GM23248 (cell line): ENCODE results near the gene CYCS. TPM values are rescaled to one million over a fixed set of nuclear protein-coding genes. Genes with fewer than 3 reads are reported as not detected.

Source experiments
- DNase-seq: peaks from one replicate; pipeline ENCODE4 v3.0.0-alpha.2; 2015
- H2AFZ ChIP-seq: fragments of 200-600 bp; sonication (generic); 2 replicates; pipeline ENCODE4 v1.6.1; 2016; ENCODE audit warnings: antibody characterized with exemption
- H3F3A ChIP-seq: fragments of 200-600 bp; sonication (generic); 2 replicates; pipeline ENCODE4 v1.6.1; 2016; ENCODE audit warnings: mild to moderate bottlenecking, antibody characterized with exemption, mixed run types; ENCODE audit not compliant: insufficient read depth
- H3K27ac ChIP-seq: fragments of 200-600 bp; sonication (generic); 2 replicates; pipeline ENCODE4 v1.5.1; 2016; ENCODE audit warnings: mild to moderate bottlenecking
- H3K27me3 ChIP-seq: fragments of 200-600 bp; sonication (generic); replicated peaks from 2 replicates; pipeline ENCODE4 v1.6.1; 2016; ENCODE audit warnings: mild to moderate bottlenecking; ENCODE audit not compliant: insufficient read depth
- H3K36me3 ChIP-seq: fragments of 200-600 bp; sonication (generic); 2 replicates; pipeline ENCODE4 v1.6.1; 2016; ENCODE audit warnings: low read depth, mild to moderate bottlenecking
- H3K4me1 ChIP-seq: fragments of 200-600 bp; sonication (generic); 2 replicates; pipeline ENCODE4 v1.6.1; 2016; ENCODE audit warnings: mild to moderate bottlenecking; ENCODE audit not compliant: insufficient read depth
- H3K4me2 ChIP-seq: fragments of 200-600 bp; sonication (generic); one replicate; pipeline ENCODE4 v1.6.1; 2016; ENCODE audit warnings: mild to moderate bottlenecking; ENCODE audit not compliant: unreplicated experiment
- H3K4me3 ChIP-seq: fragments of 200-600 bp; sonication (generic); 2 replicates; pipeline ENCODE4 v1.5.1; 2016; ENCODE audit warnings: mild to moderate bottlenecking
- H3K79me2 ChIP-seq: fragments of 200-600 bp; sonication (generic); 2 replicates; pipeline ENCODE4 v1.6.1; 2016; ENCODE audit warnings: mild to moderate bottlenecking; ENCODE audit not compliant: insufficient read depth
- H3K9ac ChIP-seq: fragments of 200-600 bp; sonication (generic); 2 replicates; pipeline ENCODE4 v1.6.1; 2016; ENCODE audit warnings: mild to moderate bottlenecking
- H3K9me2 ChIP-seq: fragments of 200-600 bp; sonication (generic); 2 replicates; pipeline ENCODE4 v1.6.1; 2016; ENCODE audit warnings: mixed run types, mild to moderate bottlenecking, moderate library complexity; ENCODE audit not compliant: insufficient read depth
- H3K9me3 ChIP-seq: fragments of 200-600 bp; sonication (generic); one replicate; pipeline ENCODE4 v1.6.1; 2017; ENCODE audit warnings: low read depth
- H4K20me1 ChIP-seq: fragments of 200-600 bp; sonication (generic); 2 replicates; pipeline ENCODE4 v1.6.0; 2016; ENCODE audit not compliant: insufficient read depth
- EZH2 ChIP-seq: fragments of 200-600 bp; sonication (generic); IDR thresholded peaks from 2 replicates; pipeline ENCODE4 v1.6.1; 2018; ENCODE audit warnings: antibody characterized with exemption, mild to moderate bottlenecking; ENCODE audit not compliant: insufficient read depth, poor library complexity, severe bottlenecking
- EZH2phosphoT487 ChIP-seq: fragments of 200-600 bp; sonication (generic); IDR thresholded peaks from 2 replicates; pipeline ENCODE4 v1.6.1; 2018; ENCODE audit warnings: antibody characterized with exemption, moderate library complexity, mild to moderate bottlenecking, low read depth; ENCODE audit not compliant: insufficient read depth
- WGBS, 2 experiments: methylation state at CpG; one replicate each; pipeline ENCODE4 v1.1.6; 2015 to 2017; ENCODE audit warnings: low lambda C conversion rate in 2 of 2, low coverage in 1 of 2; ENCODE audit errors: missing lambda C conversion rate in 2 of 2; 5-methylcytosine and 5-hydroxymethylcytosine counted together
- in situ Hi-C: fragments of 300-500 bp; cut with MboI; formaldehyde crosslinking; loops from 2 replicates; pipeline ENCODE4 v1.15.0; 2020
- polyA plus RNA-seq: library from polyadenylated mRNA; unstranded; fragments of >200 nt; fragmentation: Nextera tagmentation; extraction: Ambion mirVana; gene quantifications from 2 replicates; pipeline ENCODE4 v1.2.1, GENCODE V29; 2016
- total RNA-seq: library from RNA; depleted of rRNA; stranded (reverse); fragments of >200 nt; shearing (Covaris generic); gene quantifications from 2 replicates; pipeline ENCODE4 v1.2.3, GENCODE V29; 2014

Gene CYCS
- total and polyA plus RNA-seq, 2 experiments from 2014 or later = 51.6 to 156 TPM

DNA sequence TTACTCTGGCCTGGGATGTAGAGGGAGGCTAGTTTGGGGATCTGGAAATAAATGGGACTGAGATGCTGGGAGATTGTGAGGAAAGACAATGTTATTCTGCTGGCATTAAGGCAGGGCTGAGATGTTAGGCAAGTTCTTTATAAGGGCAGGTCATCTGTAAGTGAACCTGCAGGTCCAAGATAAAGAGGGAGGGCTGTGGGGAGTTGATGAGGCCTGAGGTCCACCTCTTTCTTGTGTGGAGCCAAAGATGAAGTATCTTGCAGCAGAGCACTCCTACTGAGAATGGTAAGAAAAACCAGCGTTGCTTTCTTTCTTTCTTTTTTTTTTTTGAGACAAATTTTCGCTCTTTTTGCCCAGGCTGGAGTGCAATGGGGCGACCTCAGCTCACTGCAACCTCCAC lies 19.1 kb downstream of the CYCS start:
- DNase-seq = no peak
- Histone ChIP-seq H3K9me3 (no peaks in the 10 kb centered on the region), H3K27ac (no peak overlapping the region), H3K4me3 (no peak overlapping the region), H3K27me3 (no peaks in the 10 kb centered on the region), H2AFZ (no peak overlapping the region), H3F3A (no peaks in the 10 kb centered on the region), H3K36me3 (no peaks in the 10 kb centered on the region), H3K9ac (no peak overlapping the region), H3K9me2 (no peaks in the 10 kb centered on the region), H3K79me2 (no peaks in the 10 kb centered on the region), H4K20me1 (no peaks in the 10 kb centered on the region), H3K4me2 (no peak overlapping the region), H3K4me1 (no peaks in the 10 kb centered on the region)
- whole genome bisulfite sequencing, 2 experiments = 49 to 90% methylated on average over 2 to 3 of the region's 3 CpGs
- in situ Hi-C loops = loop anchor here (25.0 kb wide), 1 partner anchor 519 kb away; no protein-coding TSS in a partner anchor
- TF ChIP-seq EZH2 (no peak), EZH2phosphoT487 (no peak)

DNA sequence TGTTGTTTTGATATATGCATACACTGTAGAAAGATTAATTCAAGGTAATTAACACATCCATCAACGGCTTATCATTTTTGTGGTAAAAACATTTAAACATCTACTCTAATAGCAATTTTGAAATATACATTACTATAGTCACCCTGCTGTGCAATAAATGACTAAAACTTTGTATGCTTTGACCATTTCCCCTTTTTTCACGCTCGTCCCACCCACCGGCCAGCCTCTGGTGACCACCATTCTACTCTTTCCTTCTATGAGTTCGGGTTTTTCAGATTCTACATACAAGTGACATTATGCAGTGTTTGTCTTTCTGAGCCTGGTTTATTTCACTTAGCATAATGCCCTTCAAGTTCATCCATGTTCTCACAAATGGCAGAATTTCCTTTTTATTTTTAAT lies 21.3 kb downstream of the CYCS start:
- Histone ChIP-seq H3K27ac (no peak overlapping the region), H3K4me1 (no peaks in the 10 kb centered on the region), H3F3A (no peaks in the 10 kb centered on the region), H3K27me3 (no peaks in the 10 kb centered on the region), H3K79me2 (no peaks in the 10 kb centered on the region), H3K9me3 (no peaks in the 10 kb centered on the region), H3K9me2 (no peaks in the 10 kb centered on the region), H4K20me1 (no peaks in the 10 kb centered on the region), H3K4me2 (no peak overlapping the region), H3K36me3 (no peaks in the 10 kb centered on the region), H3K9ac (no peak overlapping the region), H3K4me3 (no peak overlapping the region), H2AFZ (no peak overlapping the region)
- TF ChIP-seq EZH2phosphoT487 (no peak), EZH2 (no peak)
- WGBS, 2 experiments = 75 to 79% methylated on average over 5 of the region's 5 CpGs
- in situ Hi-C loops = loop anchor here (25.0 kb wide), 1 partner anchor 516 kb away; no protein-coding TSS in a partner anchor
- DNase-seq = no peak

DNA sequence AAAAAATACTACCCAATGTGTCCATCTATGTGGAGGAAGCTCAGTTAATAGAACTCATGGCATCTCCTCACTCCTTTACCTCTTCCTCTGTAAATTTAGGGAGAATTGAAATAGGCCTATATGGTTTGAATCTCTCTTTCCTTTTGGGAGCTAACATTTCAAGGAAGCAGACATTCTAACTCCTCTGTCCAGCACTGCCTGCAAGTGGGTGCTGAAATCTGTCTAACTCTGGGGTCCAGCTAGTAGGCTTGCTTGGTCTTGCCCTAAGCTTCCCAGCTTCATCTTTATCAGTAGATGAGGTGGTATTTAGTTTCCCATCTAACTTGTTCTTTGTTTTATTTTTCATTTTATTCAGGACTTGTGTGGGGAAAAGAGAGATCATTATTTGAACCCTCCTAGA lies 23.2 kb downstream of the CYCS start:
- Histone ChIP-seq H3K9me2 (no peaks in the 10 kb centered on the region), H4K20me1 (no peaks in the 10 kb centered on the region), H3K4me2 (no peak overlapping the region), H3F3A (no peaks in the 10 kb centered on the region), H3K9ac (no peak overlapping the region), H3K27ac (no peak overlapping the region), H3K9me3 (no peaks in the 10 kb centered on the region), H3K4me1 (no peaks in the 10 kb centered on the region), H3K4me3 (no peak overlapping the region), H3K79me2 (no peaks in the 10 kb centered on the region), H2AFZ (no peak overlapping the region), H3K27me3 (no peaks in the 10 kb centered on the region), H3K36me3 (no peaks in the 10 kb centered on the region)
- in situ Hi-C loops = loop anchor here (25.0 kb wide), 1 partner anchor 515 kb away; no protein-coding TSS in a partner anchor
- TF ChIP-seq EZH2 (no peak), EZH2phosphoT487 (no peak)
- DNase-seq = no peak

- peak overlapping the region; percentile 40 for H3K4me2 ChIP-seq
These were observed 26.7 kb downstream of the CYCS start for GRCh38 chr7:25098096-25099046.

More at GRCh38 chr7:25098096-25099046, 26.7 kb downstream of the CYCS start:
- Histone ChIP-seq H3K79me2 (no peaks in the 10 kb centered on the region), H4K20me1 (no peaks in the 10 kb centered on the region), H3K36me3 (no peaks in the 10 kb centered on the region), H3K27ac (no peak overlapping the region), H3K9me2 (no peaks in the 10 kb centered on the region), H3K9me3 (no peaks in the 10 kb centered on the region), H3K4me3 (no peak overlapping the region), H2AFZ (peak overlapping the region; percentile 34), H3K4me1 (no peaks in the 10 kb centered on the region), H3K9ac (no peak overlapping the region), H3F3A (no peaks in the 10 kb centered on the region), H3K27me3 (no peaks in the 10 kb centered on the region)
- in situ Hi-C loops = no loop called here
- TF ChIP-seq EZH2phosphoT487 (no peak), EZH2 (no peak)
- 15 to 17% methylated on average over 11 of the region's 11 CpGs for WGBS, 2 experiments
- peak; percentile 88 for DNase-seq
